Measurements from ENCODE around the gene IFT88. TPM values are rescaled to one million over a fixed set of nuclear protein-coding genes. Genes with fewer than 3 reads are reported as not detected.

IFT88 gene
- polyA plus RNA-seq, 1 donor from 2014 or later, result 32.7 TPM

- Histone ChIP-seq H3K27ac (ENCODE audit: low read length) (no peak overlapping the region), H2AFZ (ENCODE audit: low read depth, low read length) (no peak overlapping the region), H3K36me3 (ENCODE audit: insufficient read depth, low read length) (no peaks in the 10 kb centered on the region), H3F3A (ENCODE audit: insufficient read depth, low read length, poor library complexity, severe bottlenecking) (no peaks in the 10 kb centered on the region), H3K9me2 (ENCODE audit: insufficient read depth, low read length) (peaks cover 4% of the 10 kb centered on the region), H3K4me2 (ENCODE audit: low read length) (no peak overlapping the region), H3K9me3 (ENCODE audit: low read length) (no peaks in the 10 kb centered on the region), H3K9ac (ENCODE audit: low read length) (no peak overlapping the region), H4K20me1 (ENCODE audit: insufficient read depth) (no peaks in the 10 kb centered on the region), H3K4me3 (ENCODE audit: low read length) (no peak overlapping the region), H3K27me3 (ENCODE audit: insufficient read depth, low read depth, low read length) (no peaks in the 10 kb centered on the region), H3K79me2 (replicated peaks; ENCODE audit: insufficient read depth, low read length) (no peaks in the 10 kb centered on the region)
- TF ChIP-seq POLR2AphosphoS5 (IDR thresholded peaks at IDR 0.05), result no peak
- no peak for TF ChIP-seq EZH2 (IDR thresholded peaks at IDR 0.05; ENCODE audit: borderline replicate concordance, insufficient read depth, low read length, poor library complexity, severe bottlenecking)
- TF ChIP-seq SMC3 (conservative IDR thresholded peaks at IDR 0.05; ENCODE audit: poor library complexity), result no peak
- TF ChIP-seq MXI1 (conservative IDR thresholded peaks at IDR 0.05; ENCODE audit: poor library complexity, severe bottlenecking), result no peak
- TF ChIP-seq RAD21 (conservative IDR thresholded peaks at IDR 0.05), result no peak
- no peak for TF ChIP-seq EP300 (conservative IDR thresholded peaks at IDR 0.05; ENCODE audit: poor library complexity, severe bottlenecking)
- TF ChIP-seq TAF1 (IDR thresholded peaks at IDR 0.05; ENCODE audit: low read depth), result no peak
- TF ChIP-seq REST (IDR thresholded peaks at IDR 0.05; ENCODE audit: borderline replicate concordance), result no peak
- no peak for TF ChIP-seq CTCF (IDR thresholded peaks at IDR 0.05; ENCODE audit: poor library complexity, severe bottlenecking)
Observed at GRCh38 chr13:20547479-20547908, 19.5 kb upstream of the IFT88 start.

GRCh38 chr13:20550799-20551198 is 16.2 kb upstream of the IFT88 start:
- no peaks in the 10 kb centered on the region for H3K9me3 ChIP-seq (ENCODE audit: low read length)
- no peak overlapping the region for H3K4me2 ChIP-seq (ENCODE audit: low read length)
- H3K4me3 ChIP-seq (ENCODE audit: low read length), result no peak overlapping the region
- H3K9me2 ChIP-seq (ENCODE audit: insufficient read depth, low read length), result peaks cover 4% of the 10 kb centered on the region
- no peak for TF ChIP-seq CTCF (IDR thresholded peaks at IDR 0.05; ENCODE audit: poor library complexity, severe bottlenecking)
- no peak for TF ChIP-seq REST (IDR thresholded peaks at IDR 0.05; ENCODE audit: borderline replicate concordance)
- TF ChIP-seq EP300 (conservative IDR thresholded peaks at IDR 0.05; ENCODE audit: poor library complexity, severe bottlenecking), result no peak
- no peak for TF ChIP-seq EZH2 (IDR thresholded peaks at IDR 0.05; ENCODE audit: borderline replicate concordance, insufficient read depth, low read length, poor library complexity, severe bottlenecking)
- no peak for TF ChIP-seq MXI1 (conservative IDR thresholded peaks at IDR 0.05; ENCODE audit: poor library complexity, severe bottlenecking)
- TF ChIP-seq TAF1 (IDR thresholded peaks at IDR 0.05; ENCODE audit: low read depth), result no peak
- TF ChIP-seq SMC3 (conservative IDR thresholded peaks at IDR 0.05; ENCODE audit: poor library complexity), result no peak
- no peaks in the 10 kb centered on the region for H3F3A ChIP-seq (ENCODE audit: insufficient read depth, low read length, poor library complexity, severe bottlenecking)
- no peak overlapping the region for H3K27ac ChIP-seq (ENCODE audit: low read length)
- no peaks in the 10 kb centered on the region for H4K20me1 ChIP-seq (ENCODE audit: insufficient read depth)
- no peaks in the 10 kb centered on the region for H3K36me3 ChIP-seq (ENCODE audit: insufficient read depth, low read length)
- H2AFZ ChIP-seq (ENCODE audit: low read depth, low read length), result no peak overlapping the region
- no peaks in the 10 kb centered on the region for H3K79me2 ChIP-seq (replicated peaks; ENCODE audit: insufficient read depth, low read length)
- H3K27me3 ChIP-seq (ENCODE audit: insufficient read depth, low read depth, low read length), result no peaks in the 10 kb centered on the region
- H3K9ac ChIP-seq (ENCODE audit: low read length), result no peak overlapping the region
